GM23338 (cell line): Measurements from ENCODE around the gene CEP250. TPM values are rescaled to one million over a fixed set of nuclear protein-coding genes. Genes with fewer than 3 reads are reported as not detected.

Experiments
- ATAC-seq: fragments of 200-7000 bp; cut with Tn5 transposase; 3 replicates; pipeline ENCODE4 v1.9.1; 2020
- DNase-seq: peaks from one replicate; pipeline ENCODE4 v3.0.0-alpha.2; 2015; ENCODE audit warnings: low spot score
- H2AFZ ChIP-seq: fragments of 200-600 bp; sonication (generic); 2 replicates; pipeline ENCODE4 v1.8.0; 2016; ENCODE audit warnings: antibody characterized with exemption, mild to moderate bottlenecking, moderate library complexity
- H3F3A ChIP-seq: fragments of 200-600 bp; sonication (generic); replicated peaks from 2 replicates; pipeline ENCODE4 v1.8.0; 2017; ENCODE audit warnings: antibody characterized with exemption, mixed run types, low read depth
- H3K27ac ChIP-seq: fragments of 200-600 bp; sonication (generic); 2 replicates; pipeline ENCODE4 v1.6.1; 2016; ENCODE audit warnings: low read depth
- H3K27me3 ChIP-seq: fragments of 200-600 bp; sonication (generic); 2 replicates; pipeline ENCODE4 v1.8.0; 2016; ENCODE audit warnings: mild to moderate bottlenecking, mixed run types, moderate library complexity; ENCODE audit not compliant: insufficient read depth
- H3K36me3 ChIP-seq: fragments of 200-600 bp; sonication (generic); 2 replicates; pipeline ENCODE4 v1.8.0; 2016; ENCODE audit warnings: mild to moderate bottlenecking; ENCODE audit not compliant: insufficient read depth
- H3K4me1 ChIP-seq: fragments of 200-600 bp; sonication (generic); 2 replicates; pipeline ENCODE4 v1.8.0; 2016; ENCODE audit warnings: mild to moderate bottlenecking, moderate library complexity; ENCODE audit not compliant: insufficient read depth
- H3K4me2 ChIP-seq: fragments of 200-600 bp; sonication (generic); 2 replicates; pipeline ENCODE4 v1.7.1; 2017; ENCODE audit warnings: mixed run types
- H3K4me3 ChIP-seq: fragments of 200-600 bp; sonication (generic); 2 replicates; pipeline ENCODE4 v1.6.1; 2016; ENCODE audit warnings: mixed run types
- H3K79me2 ChIP-seq: fragments of 200-600 bp; sonication (generic); replicated peaks from 2 replicates; pipeline ENCODE4 v1.8.0; 2017; ENCODE audit warnings: mild to moderate bottlenecking; ENCODE audit not compliant: insufficient read depth
- H3K9me2 ChIP-seq: fragments of 200-600 bp; sonication (generic); 2 replicates; pipeline ENCODE4 v1.8.0; 2017; ENCODE audit not compliant: insufficient read depth
- H4K20me1 ChIP-seq: fragments of 200-600 bp; sonication (generic); replicated peaks from 2 replicates; pipeline ENCODE4 v1.8.0; 2017; ENCODE audit warnings: mild to moderate bottlenecking; ENCODE audit not compliant: insufficient read depth
- H3K27ac Mint-ChIP-seq: 2 replicates; pipeline ENCODE4 v1.8.0; 2020; ENCODE audit warnings: inconsistent platforms, mild to moderate bottlenecking, moderate library complexity, mixed read lengths
- H3K27me3 Mint-ChIP-seq: 3 replicates; pipeline ENCODE4 v1.8.0; 2022; ENCODE audit warnings: low read depth, mild to moderate bottlenecking, moderate library complexity, mixed read lengths, inconsistent platforms; ENCODE audit not compliant: insufficient read depth, poor library complexity
- H3K36me3 Mint-ChIP-seq: 3 replicates; pipeline ENCODE4 v1.8.0; 2021; ENCODE audit warnings: low read depth, mild to moderate bottlenecking, inconsistent platforms, moderate library complexity, mixed read lengths
- H3K4me1 Mint-ChIP-seq: 3 replicates; pipeline ENCODE4 v1.8.0; 2020; ENCODE audit warnings: mild to moderate bottlenecking, inconsistent platforms, mixed read lengths
- H3K4me3 Mint-ChIP-seq: 3 replicates; pipeline ENCODE4 v1.8.0; 2021; ENCODE audit warnings: moderate library complexity, mild to moderate bottlenecking, inconsistent platforms, mixed read lengths
- H3K9me3 Mint-ChIP-seq: 3 replicates; pipeline ENCODE4 v1.8.0; 2020; ENCODE audit warnings: moderate library complexity, mild to moderate bottlenecking, inconsistent platforms, mixed read lengths
- CTCF ChIP-seq, 2 experiments: fragments of 200-600 bp in 1 of 2; sonication (generic) in 1 of 2; conservative IDR thresholded peaks; 2 replicates each; pipeline versions ENCODE4 v1.5.1 to v1.6.1; 2016 to 2017; ENCODE audit warnings: antibody characterized with exemption in 2 of 2, low read depth in 2 of 2, mild to moderate bottlenecking in 2 of 2, moderate library complexity in 1 of 2
- ETS1 ChIP-seq: IDR thresholded peaks from 2 replicates; pipeline ENCODE4 v1.6.1; 2016; ENCODE audit warnings: antibody characterized with exemption
- EZH2phosphoT487 ChIP-seq: fragments of 200-600 bp; sonication (generic); IDR thresholded peaks from one replicate; pipeline ENCODE4 v1.8.1; 2018; ENCODE audit warnings: antibody characterized with exemption; ENCODE audit not compliant: unreplicated experiment
- JUNB ChIP-seq: IDR thresholded peaks from one replicate; pipeline ENCODE4 v1.6.1; 2016; ENCODE audit warnings: antibody characterized with exemption; ENCODE audit not compliant: unreplicated experiment
- NANOG ChIP-seq: IDR thresholded peaks from 2 replicates; pipeline ENCODE4 v1.6.1; 2016; ENCODE audit warnings: antibody characterized with exemption, borderline replicate concordance
- POLR2AphosphoS5 ChIP-seq: IDR thresholded peaks from 2 replicates; pipeline ENCODE4 v1.6.1; 2016; ENCODE audit warnings: antibody characterized with exemption, low read depth
- REST ChIP-seq: IDR thresholded peaks from one replicate; pipeline ENCODE4 v1.6.1; 2018; ENCODE audit warnings: antibody characterized with exemption; ENCODE audit not compliant: unreplicated experiment
- STAT1 ChIP-seq: IDR thresholded peaks from one replicate; pipeline ENCODE4 v1.6.1; 2016; ENCODE audit warnings: antibody characterized with exemption; ENCODE audit not compliant: unreplicated experiment
- ZNF114 ChIP-seq: fragments of 250-450 bp; sonication (Bioruptor Pico); IDR thresholded peaks from 2 replicates; pipeline ENCODE4 v1.5.0; 2020; ENCODE audit warnings: mild to moderate bottlenecking, moderate library complexity
- ZNF331 ChIP-seq: fragments of 250-450 bp; sonication (Bioruptor Pico); IDR thresholded peaks from 2 replicates; pipeline ENCODE4 v1.5.0; 2020; ENCODE audit warnings: low read depth, mild to moderate bottlenecking, moderate library complexity
- ZNF462 ChIP-seq: fragments of 250-450 bp; sonication (Bioruptor Pico); IDR thresholded peaks from 2 replicates; pipeline ENCODE4 v1.5.0; 2020; ENCODE audit warnings: mild to moderate bottlenecking, moderate library complexity
- polyA plus RNA-seq: library from polyadenylated mRNA; unstranded; fragments of >200 nt; fragmentation: Nextera tagmentation; extraction: Ambion mirVana; gene quantifications from 2 replicates; pipeline ENCODE4 v1.2.1, GENCODE V29; 2016
- total RNA-seq: library from RNA; depleted of rRNA; stranded (reverse); fragments of >200 nt; shearing (Covaris generic); gene quantifications from 2 replicates; pipeline ENCODE4 v1.2.3, GENCODE V29; 2014

The CEP250 gene
- total and polyA plus RNA-seq, 2 experiments from 2014 or later: 28.0 to 29.1 TPM

GRCh38 chr20:35515949-35516645 lies 60.7 kb downstream of the CEP250 start (continued):
- TF ChIP-seq ZNF462 (CRISPR knock-in tag): no peak
- no peak for TF ChIP-seq STAT1
- TF ChIP-seq EZH2phosphoT487: no peak
- TF ChIP-seq JUNB: no peak
- TF ChIP-seq ETS1: no peak
- no peak for TF ChIP-seq NANOG
- no peak for TF ChIP-seq ZNF114 (CRISPR knock-in tag)

GRCh38 chr20:35517125-35517524 lies 61.7 kb downstream of the CEP250 start:
- H3K27ac Mint-ChIP-seq: no peak overlapping the region
- TF ChIP-seq NANOG: no peak
- no peak for TF ChIP-seq CTCF (conservative IDR thresholded peaks at IDR 0.05; ENCODE audit: low read depth in 2 of 2)
- no peak for TF ChIP-seq ZNF331 (CRISPR knock-in tag)
- TF ChIP-seq STAT1: no peak
- no peak for TF ChIP-seq POLR2AphosphoS5
- TF ChIP-seq REST: no peak
- no peak for TF ChIP-seq ETS1

More at GRCh38 chr20:35517125-35517524, 61.7 kb downstream of the CEP250 start:
- Histone ChIP-seq H3K4me1 (no peaks in the 10 kb centered on the region), H3K79me2 (no peaks in the 10 kb centered on the region), H3K27me3 (no peaks in the 10 kb centered on the region), H3K4me2 (no peak overlapping the region), H3K4me3 (no peak overlapping the region), H2AFZ (no peak overlapping the region), H3K9me2 (no peaks in the 10 kb centered on the region), H4K20me1 (no peaks in the 10 kb centered on the region), H3F3A (no peaks in the 10 kb centered on the region), H3K36me3 (no peaks in the 10 kb centered on the region; the same call in 1 of the 2 replicates), H3K27ac (no peak overlapping the region)
- peaks cover under 1% of the 10 kb centered on the region; the same call in 2 of the 3 replicates for H3K36me3 Mint-ChIP-seq
- H3K27me3 Mint-ChIP-seq: peaks cover 16% of the 10 kb centered on the region
- H3K4me1 Mint-ChIP-seq: no peaks in the 10 kb centered on the region
- no peak overlapping the region for H3K4me3 Mint-ChIP-seq
- ATAC-seq: no peak
- H3K9me3 Mint-ChIP-seq: no peaks in the 10 kb centered on the region
- no peak for DNase-seq
